H1 (cell line): ENCODE results near the gene MYOM3. TPM values are rescaled to one million over a fixed set of nuclear protein-coding genes. Genes with fewer than 3 reads are reported as not detected.

Source experiments
- CTCF ChIA-PET: fragments of 300-600 bp; sonication (Branson Sonifier 250); formaldehyde crosslinking; loops from one replicate; lab custom pipeline; 2021; ENCODE audit not compliant: partially characterized antibody; lab: Charles Lee
- POLR2A ChIA-PET: fragments of 300-600 bp; sonication (Branson Sonifier 250); formaldehyde crosslinking; loops from one replicate; lab custom pipeline; 2021; ENCODE audit warnings: inconsistent platforms; ENCODE audit not compliant: partially characterized antibody; lab: Charles Lee
- DNase-seq, 2 experiments: peaks; one replicate each; pipeline versions ENCODE4 v3.0.0 to v3.0.0-alpha.2; 2010 to 2022; ENCODE audit warnings: low spot score in 2 of 2, low read depth in 1 of 2, mixed read lengths in 1 of 2
- FAIRE-seq: peaks from 2 replicates; lab custom pipeline; 2011; peaks lifted over from hg19 to GRCh38; lab: Jason Lieb, UNC
- H2AFZ ChIP-seq: 2 replicates; pipeline ENCODE4 v1.8.1; 2012; ENCODE audit warnings: low read length, inconsistent platforms
- H2AK5ac ChIP-seq: 2 replicates; pipeline ENCODE4 v1.6.1; 2013; ENCODE audit warnings: low read depth, low read length
- H2BK120ac ChIP-seq: replicated peaks from 2 replicates; pipeline ENCODE3; 2013; ENCODE audit warnings: low read depth, low read length, inconsistent platforms
- H2BK12ac ChIP-seq: 2 replicates; pipeline ENCODE4 v1.6.1; 2013; ENCODE audit warnings: low read depth, low read length
- H2BK15ac ChIP-seq: 2 replicates; pipeline ENCODE4 v1.6.1; 2013; ENCODE audit warnings: low read length
- H2BK20ac ChIP-seq: 2 replicates; pipeline ENCODE4 v1.6.1; 2013; ENCODE audit warnings: low read length
- H2BK5ac ChIP-seq: 2 replicates; pipeline ENCODE4 v1.6.1; 2013; ENCODE audit warnings: low read depth, low read length
- H3K14ac ChIP-seq: 2 replicates; pipeline ENCODE4 v1.6.1; 2013; ENCODE audit warnings: inconsistent platforms; ENCODE audit not compliant: insufficient read length
- H3K18ac ChIP-seq: 2 replicates; pipeline ENCODE4 v1.6.1; 2013; ENCODE audit warnings: low read length; ENCODE audit errors: extremely low read depth
- H3K23ac ChIP-seq: 2 replicates; pipeline ENCODE4 v1.6.1; 2013; ENCODE audit warnings: inconsistent platforms; ENCODE audit not compliant: insufficient read length
- H3K23me2 ChIP-seq: 2 replicates; pipeline ENCODE4 v1.6.1; 2013; ENCODE audit warnings: low read depth, low read length
- H3K27ac ChIP-seq: 2 replicates; pipeline ENCODE4 v1.6.1; 2011; ENCODE audit warnings: low read depth, low read length, inconsistent platforms
- H3K27me3 ChIP-seq, 4 experiments: replicated peaks in 1 of 4; 1 replicate in 1 of 4; 2 replicates in 3 of 4; pipeline versions ENCODE4 v1.6.1 to v1.8.1; 2011 to 2013; ENCODE audit warnings: low read length in 3 of 4, mild to moderate bottlenecking in 3 of 4, inconsistent platforms in 2 of 4, mixed read lengths in 2 of 4, moderate library complexity in 1 of 4; ENCODE audit not compliant: control insufficient read depth in 3 of 4, insufficient read depth in 3 of 4; ENCODE audit errors: extremely low read depth in 1 of 4
- H3K36me3 ChIP-seq, 4 experiments: 2 replicates each; pipeline versions ENCODE4 v1.6.1 to v1.8.1; 2011 to 2013; ENCODE audit warnings: mild to moderate bottlenecking in 4 of 4, low read length in 3 of 4, moderate library complexity in 2 of 4, control low read depth in 1 of 4, inconsistent platforms in 1 of 4; ENCODE audit not compliant: insufficient read depth in 4 of 4, control insufficient read depth in 2 of 4
- H3K4ac ChIP-seq: replicated peaks from 2 replicates; pipeline ENCODE3; 2013; ENCODE audit warnings: low read length, low read depth, mixed read lengths, inconsistent platforms; ENCODE audit not compliant: insufficient read length
- H3K4me1 ChIP-seq, 4 experiments: replicated peaks in 1 of 4; 1 replicate in 1 of 4; 2 replicates in 3 of 4; pipeline versions ENCODE4 v1.6.1 to v1.8.1; 2011 to 2013; ENCODE audit warnings: low read length in 3 of 4, inconsistent platforms in 2 of 4, mixed read lengths in 1 of 4; ENCODE audit not compliant: insufficient read depth in 4 of 4, control insufficient read depth in 3 of 4
- H3K4me2 ChIP-seq, 2 experiments: 2 replicates each; pipeline versions ENCODE4 v1.6.1 to v1.8.1; 2011 to 2013; ENCODE audit warnings: low read depth in 2 of 2, low read length in 2 of 2, control low read depth in 1 of 2, inconsistent platforms in 1 of 2, mild to moderate bottlenecking in 1 of 2; ENCODE audit not compliant: insufficient read depth in 1 of 2
- H3K4me3 ChIP-seq, 4 experiments: fragments of 200-600, 300-600 bp in 1 of 4; sonication (generic), shearing (Covaris generic), sonication (Bioruptor Twin) in 1 of 4; 2 replicates each; pipeline versions ENCODE4 v1.5.1 to v1.8.1; 2011 to 2016; ENCODE audit warnings: low read length in 4 of 4, low read depth in 3 of 4, control low read depth in 2 of 4, inconsistent platforms in 2 of 4, mild to moderate bottlenecking in 2 of 4, mixed read lengths in 1 of 4, moderate library complexity in 1 of 4; ENCODE audit not compliant: insufficient read depth in 2 of 4; ENCODE audit errors: extremely low read depth in 1 of 4
- H3K56ac ChIP-seq: replicated peaks from 2 replicates; pipeline ENCODE3; 2013; ENCODE audit warnings: low read depth, mild to moderate bottlenecking, mixed read lengths, low read length, inconsistent platforms; ENCODE audit not compliant: insufficient read length
- H3K79me1 ChIP-seq: 2 replicates; pipeline ENCODE4 v1.6.1; 2013; ENCODE audit warnings: low read depth, low read length, control low read depth
- H3K79me2 ChIP-seq, 2 experiments: 2 replicates each; pipeline versions ENCODE4 v1.6.1 to v1.8.1; 2012 to 2013; ENCODE audit warnings: low read length in 2 of 2, mild to moderate bottlenecking in 2 of 2, inconsistent platforms in 1 of 2; ENCODE audit not compliant: insufficient read depth in 2 of 2, control insufficient read depth in 1 of 2
- H3K9ac ChIP-seq, 4 experiments: replicated peaks in 1 of 4; 1 replicate in 1 of 4; 2 replicates in 3 of 4; pipeline versions ENCODE4 v1.6.1 to v1.8.1; 2011 to 2013; ENCODE audit warnings: low read depth in 3 of 4, low read length in 3 of 4, control low read depth in 2 of 4, mild to moderate bottlenecking in 2 of 4, moderate library complexity in 2 of 4, inconsistent platforms in 1 of 4; ENCODE audit errors: extremely low read depth in 1 of 4
- H3K9me3 ChIP-seq, 2 experiments: 2 replicates each; pipeline versions ENCODE4 v1.6.1 to v1.8.1; 2012 to 2013; ENCODE audit warnings: mild to moderate bottlenecking in 2 of 2, moderate library complexity in 2 of 2, control low read depth in 1 of 2, inconsistent platforms in 1 of 2, low read depth in 1 of 2, low read length in 1 of 2, mixed read lengths in 1 of 2; ENCODE audit not compliant: insufficient read depth in 2 of 2
- H4K20me1 ChIP-seq, 2 experiments: replicated peaks in 1 of 2; 2 replicates each; pipeline versions ENCODE3 to v1.8.1; 2011 to 2013; ENCODE audit warnings: inconsistent platforms in 2 of 2, low read length in 2 of 2, mild to moderate bottlenecking in 1 of 2; ENCODE audit not compliant: insufficient read depth in 2 of 2, control insufficient read depth in 1 of 2
- H4K5ac ChIP-seq: 2 replicates; pipeline ENCODE4 v1.6.1; 2013; ENCODE audit warnings: low read length, low read depth, mixed read lengths, inconsistent platforms; ENCODE audit not compliant: insufficient read length
- H4K8ac ChIP-seq: 2 replicates; pipeline ENCODE4 v1.8.0; 2013; ENCODE audit warnings: mild to moderate bottlenecking, moderate library complexity, low read length, inconsistent platforms; ENCODE audit not compliant: insufficient read depth; ENCODE audit errors: extremely low read depth
- H4K91ac ChIP-seq: replicated peaks from 2 replicates; pipeline ENCODE3; 2013; ENCODE audit warnings: low read length, mixed read lengths, inconsistent platforms; ENCODE audit not compliant: insufficient read length
- BCL11A ChIP-seq, 2 experiments: IDR thresholded peaks; one replicate each; pipeline ENCODE4 v1.6.1; 2011; ENCODE audit warnings: low read depth in 2 of 2, low read length in 2 of 2, mild to moderate bottlenecking in 2 of 2
- CEBPB ChIP-seq: IDR thresholded peaks from 2 replicates; pipeline ENCODE4 v1.6.1; 2012; ENCODE audit warnings: low read depth, low read length
- CHD1 ChIP-seq: IDR thresholded peaks from 2 replicates; pipeline ENCODE4 v1.6.1; 2012; ENCODE audit warnings: low read depth, low read length, improper control_type of control experiment
- EP300 ChIP-seq, 2 experiments: IDR thresholded peaks; 1 replicate in 1 of 2; 2 replicates in 1 of 2; pipeline ENCODE4 v1.6.1; 2011 to 2012; ENCODE audit warnings: low read depth in 2 of 2, low read length in 2 of 2, mild to moderate bottlenecking in 2 of 2, borderline replicate concordance in 1 of 2, inconsistent platforms in 1 of 2, moderate library complexity in 1 of 2
- NANOG ChIP-seq: IDR thresholded peaks from 2 replicates; pipeline ENCODE4 v1.6.1; 2011; ENCODE audit warnings: low read length, low read depth, mild to moderate bottlenecking, inconsistent platforms; ENCODE audit not compliant: insufficient read depth, poor library complexity, severe bottlenecking
- POU5F1 ChIP-seq: IDR thresholded peaks from 2 replicates; pipeline ENCODE4 v1.6.1; 2011; ENCODE audit warnings: low read depth, mild to moderate bottlenecking, low read length, moderate library complexity
- RAD21 ChIP-seq, 2 experiments: IDR thresholded peaks in 1 of 2; conservative IDR thresholded peaks in 1 of 2; 2 replicates each; pipeline ENCODE4 v1.6.1; 2011; ENCODE audit warnings: low read depth in 2 of 2, low read length in 2 of 2, improper control_type of control experiment in 1 of 2, inconsistent platforms in 1 of 2, mild to moderate bottlenecking in 1 of 2, moderate library complexity in 1 of 2
- RFX5 ChIP-seq: IDR thresholded peaks from 2 replicates; pipeline ENCODE4 v1.6.1; 2011; ENCODE audit warnings: low read depth, low read length, improper control_type of control experiment, borderline replicate concordance
- SIN3A ChIP-seq, 2 experiments: IDR thresholded peaks in 1 of 2; conservative IDR thresholded peaks in 1 of 2; 2 replicates each; pipeline ENCODE4 v1.6.1; 2011 to 2012; ENCODE audit warnings: low read length in 2 of 2, improper control_type of control experiment in 1 of 2, low read depth in 1 of 2, mild to moderate bottlenecking in 1 of 2
- SIRT6 ChIP-seq: IDR thresholded peaks from one replicate; pipeline ENCODE4 v1.7.1; 2012; ENCODE audit warnings: low read length, inconsistent platforms
- TCF12 ChIP-seq: IDR thresholded peaks from 2 replicates; pipeline ENCODE4 v1.6.1; 2011; ENCODE audit warnings: low read depth, mild to moderate bottlenecking, low read length
- WGBS, 2 experiments: shearing (Covaris generic) in 1 of 2; methylation state at CpG; one replicate each; pipeline versions ENCODE4 v1.1.6 to v1.1.7; 2013 to 2015; ENCODE audit warnings: low lambda C conversion rate in 2 of 2, mixed read lengths in 2 of 2, inconsistent platforms in 1 of 2, low coverage in 1 of 2, missing lambda C conversion rate in 1 of 2; ENCODE audit not compliant: insufficient replicate concordance in 2 of 2, insufficient coverage in 1 of 2, insufficient read length in 1 of 2; ENCODE audit errors: extremely low coverage in 1 of 2, missing lambda C conversion rate in 1 of 2; 5-methylcytosine and 5-hydroxymethylcytosine counted together
- polyA plus RNA-seq, 7 experiments: library from polyadenylated mRNA; depleted of rRNA in 3 of 7; stranded (reverse) in 5 of 7; unstranded in 2 of 7; fragments of >200 nt in 5 of 7; fragments of 200-250 nt in 2 of 7; gene quantifications; 1 replicate in 5 of 7; 2 replicates in 1 of 7; 4 replicates in 1 of 7; pipeline versions ENCODE4 v1.2.1 to v1.2.3, GENCODE V29; 2011 to 2013; ENCODE audit warnings: missing spikeins in 2 of 7, mixed read lengths in 2 of 7
- total RNA-seq: library from RNA; stranded (reverse); fragmentation: NEBNext Ultra II Directional; extraction: Animal tissue kit (Norgen Biotek cat#: 25700); gene quantifications from 2 replicates; pipeline ENCODE4 v1.2.1, GENCODE V29; 2021

The MYOM3 gene
- total and polyA plus RNA-seq, 2 of the 8 experiments (the other 6 are each of a cell fraction or from before 2014, with no cell fraction given), result 0.08 to 0.09 TPM

DNA sequence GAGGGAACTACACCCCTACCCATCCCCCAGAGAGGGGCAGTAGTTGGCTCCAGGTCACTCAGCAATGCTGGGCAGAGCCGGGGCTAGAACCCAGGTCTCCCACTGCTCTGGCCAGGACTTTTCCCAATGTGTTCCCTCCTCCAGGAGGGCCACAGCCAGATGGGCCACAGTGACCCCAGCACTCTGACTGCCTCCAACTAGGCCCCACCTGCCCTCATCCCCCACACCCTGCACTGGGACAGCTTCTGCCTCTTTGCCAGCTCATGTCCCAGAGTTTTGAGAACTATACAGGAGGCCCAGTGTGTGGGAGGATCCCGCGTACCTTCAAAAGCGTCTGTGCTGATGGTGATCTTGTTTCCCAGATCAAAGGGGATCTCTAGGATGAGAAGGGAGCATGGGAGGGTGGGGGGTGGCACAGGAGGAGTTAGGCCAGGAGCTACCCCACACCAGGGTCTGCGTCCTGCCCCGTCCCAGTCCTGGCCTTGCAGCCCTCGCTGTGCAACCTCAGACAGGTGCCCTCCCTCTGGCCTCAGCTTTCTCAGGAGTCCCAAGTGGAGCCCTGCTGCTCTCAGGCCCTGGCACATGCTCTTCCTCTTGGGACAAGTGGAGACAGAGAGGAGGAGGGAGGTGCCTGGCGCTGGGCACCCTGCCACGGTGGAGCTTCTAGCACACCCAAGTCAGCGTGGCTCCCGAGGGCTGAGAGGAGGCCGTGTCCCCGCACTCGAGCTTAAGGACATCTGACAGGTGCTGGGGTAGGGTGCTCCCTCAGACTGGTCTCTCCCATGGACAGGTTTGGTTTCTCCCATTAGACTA, 22.0 kb downstream of the MYOM3 start:
- no peak overlapping the region for H3K14ac ChIP-seq
- H2BK12ac ChIP-seq, result no peak overlapping the region
- FAIRE-seq (no peak), DNase-seq (no peak)
- H3K4me3 ChIP-seq, result no peak overlapping the region
- no peak overlapping the region for H2AK5ac ChIP-seq
- H3K23ac ChIP-seq, result no peak overlapping the region
- 92% methylated on average over 14 of the region's 14 CpGs; no CpG with 5 or more reads in 1 of the 2 experiments for WGBS, 2 experiments
- H2BK20ac ChIP-seq, result no peak overlapping the region
- no peak overlapping the region for H2AFZ ChIP-seq
- H3K27me3 ChIP-seq, result no peaks in the 10 kb centered on the region
- H3K79me2 ChIP-seq, result no peaks in the 10 kb centered on the region
- no peak overlapping the region for H4K5ac ChIP-seq
- peak overlapping the region; percentile 12; the same call in 1 of the 2 replicates for H4K8ac ChIP-seq
- H3K23me2 ChIP-seq, result peaks cover 3% of the 10 kb centered on the region; the same call in 1 of the 2 replicates
- no peak overlapping the region for H3K18ac ChIP-seq
- H3K36me3 ChIP-seq, result no peaks in the 10 kb centered on the region
- CTCF ChIA-PET, result interaction anchor here (0.9 to 2.0 kb wide), 5 partner anchors 15 to 498 kb away, joined by 3 to 5 read pairs (median 3); partner anchors contain the start of gene MYOM3
- no peaks in the 10 kb centered on the region for H3K79me1 ChIP-seq
- TF ChIP-seq RFX5 (no peak), RAD21 (IDR thresholded peaks at IDR 0.05 in 1 of 2, conservative IDR thresholded peaks at IDR 0.05 in 1 of 2; ENCODE audit: low read depth in 2 of 2, low read length in 2 of 2) (no peak), SIRT6 (no peak), EP300 (IDR thresholded peaks at IDR 0.05; ENCODE audit: borderline replicate concordance in 1 of 2, low read depth in 2 of 2, low read length in 2 of 2) (no peak), BCL11A (IDR thresholded peaks at IDR 0.05; ENCODE audit: low read depth in 2 of 2, low read length in 2 of 2) (no peak), CEBPB (no peak), CHD1 (no peak), SIN3A (conservative IDR thresholded peaks at IDR 0.05 in 1 of 2, IDR thresholded peaks at IDR 0.05 in 1 of 2; ENCODE audit: low read depth in 1 of 2, low read length in 2 of 2) (no peak), POU5F1 (no peak), TCF12 (no peak), NANOG (no peak)
- TF ChIP-seq, all 59 proteins: peak for 0
- no peak overlapping the region for H3K56ac ChIP-seq
- H3K4me1 ChIP-seq, result no peaks in the 10 kb centered on the region; a peak in 1 of 7 replicates
- no peak overlapping the region for H3K9ac ChIP-seq
- H3K27ac ChIP-seq, result no peak overlapping the region
- POLR2A ChIA-PET, result interaction anchor here (0.5 to 1.1 kb wide), 2 partner anchors 60 to 77 kb away, joined by 3 read pairs; no protein-coding TSS in a partner anchor
- no peak overlapping the region for H4K91ac ChIP-seq
- no peaks in the 10 kb centered on the region for H3K9me3 ChIP-seq
- no peak overlapping the region for H3K4ac ChIP-seq
- H3K4me2 ChIP-seq, result no peak overlapping the region
- no peak overlapping the region for H2BK120ac ChIP-seq
- no peaks in the 10 kb centered on the region for H4K20me1 ChIP-seq
- peak overlapping the region; percentile 61; the same call in 1 of the 2 replicates for H2BK15ac ChIP-seq
- no peak overlapping the region for H2BK5ac ChIP-seq
